Muscle of arm (tissue), 12 donors: ENCODE measurements around the gene NRL. TPM values are rescaled to one million over a fixed set of nuclear protein-coding genes. Genes with fewer than 3 reads are reported as not detected.

ENCODE experiments used
- DNase-seq: peaks from one replicate; pipeline ENCODE4 v3.0.0-alpha.2; 2013
- polyA plus RNA-seq, 12 donors: library from polyadenylated mRNA; unstranded; fragments of 120-200 nt; gene quantifications; one replicate each; pipeline ENCODE4 v1.2.1, GENCODE V29; 2013; ENCODE audit not compliant: insufficient read length in 12 of 12

The NRL gene
- polyA plus RNA-seq, 12 donors, result 0.82 to 1.9 (median 1.4) TPM; not detected in 2

GRCh38 chr14:24145690-24146452, 31.1 kb upstream of the NRL start:
- DNase-seq, result no peak

GRCh38 chr14:24145219-24145618, 30.5 kb upstream of the NRL start:
- no peak for DNase-seq

- DNase-seq, result no peak
These were observed 29.7 kb upstream of the NRL start for GRCh38 chr14:24144451-24144850.

GRCh38 chr14:24143511-24143910, 28.8 kb upstream of the NRL start:
- no peak for DNase-seq

GRCh38 chr14:24141097-24141880, 26.5 kb upstream of the NRL start, which contains the start of gene EMC9:
Gene EMC9 (minus strand): TSS chr14:24141591. CDS start chr14:24141304, 287 bp downstream.
- peak; percentile 99 for DNase-seq

- DNase-seq, result no peak
These were observed 24.7 kb upstream of the NRL start for GRCh38 chr14:24139272-24139934.

- no peak for DNase-seq
These were observed 23.9 kb upstream of the NRL start for GRCh38 chr14:24138396-24139271.

GRCh38 chr14:24137529-24138395, 23.0 kb upstream of the NRL start:
- DNase-seq, result no peak

- DNase-seq, result no peak
These were observed 22.2 kb upstream of the NRL start for GRCh38 chr14:24136684-24137528.

- DNase-seq, result peak; percentile 90
These were observed 21.3 kb upstream of the NRL start, which contains the start of gene PSME1 for GRCh38 chr14:24135834-24136683. Gene PSME1 (plus strand): TSS chr14:24136194. CDS start chr14:24136263, 69 bp downstream.

GRCh38 chr14:24135584-24135833, 20.8 kb upstream of the NRL start:
- DNase-seq, result no peak

GRCh38 chr14:24133735-24134134, 19.0 kb upstream of the NRL start:
- DNase-seq, result no peak

GRCh38 chr14:24132976-24133375, 18.2 kb upstream of the NRL start:
- no peak for DNase-seq

GRCh38 chr14:24132061-24132685, 17.4 kb upstream of the NRL start:
- DNase-seq, result no peak

- no peak for DNase-seq
These were observed 16.8 kb upstream of the NRL start for GRCh38 chr14:24131549-24131966.

GRCh38 chr14:24130717-24131548, 16.2 kb upstream of the NRL start:
- peak; percentile 64 for DNase-seq

GRCh38 chr14:24130380-24130716, 15.6 kb upstream of the NRL start, which contains the start of gene FITM1:
Gene FITM1 (plus strand): TSS chr14:24130659. CDS start chr14:24131564, 905 bp downstream.
- no peak for DNase-seq
